Gastrocnemius medialis (tissue), 4 donors: ENCODE measurements around the gene AGAP1. TPM values are rescaled to one million over a fixed set of nuclear protein-coding genes. Genes with fewer than 3 reads are reported as not detected.

Experiments used
- ATAC-seq, 2 donors: fragments of 150-250 bp; one replicate each; pipeline ENCODE4 v1.9.1; 2016
- DNase-seq, 2 donors: peaks; one replicate each; pipeline ENCODE4 v3.0.0-alpha.2; 2019
- H3K27ac ChIP-seq, 4 donors: fragments of 200-600 bp; sonication (generic); 1 replicate in 1 of 4; 2 replicates in 3 of 4; pipeline ENCODE4 v1.5.1; 2016 to 2018; ENCODE audit warnings: mild to moderate bottlenecking in 2 of 4, moderate library complexity in 1 of 4
- H3K27me3 ChIP-seq, 3 donors: fragments of 200-600 bp; sonication (generic) in 2 of 3; 1 replicate in 1 of 3; 2 replicates in 2 of 3; pipeline versions ENCODE4 v1.5.1 to v1.6.0; 2016 to 2019; ENCODE audit warnings: mild to moderate bottlenecking in 1 of 3, moderate library complexity in 1 of 3
- H3K36me3 ChIP-seq, 2 donors: fragments of 200-600 bp; sonication (generic) in 1 of 2; one replicate each; pipeline ENCODE4 v1.5.1; 2017 to 2018
- H3K4me1 ChIP-seq, 2 donors: fragments of 200-600 bp; sonication (generic) in 1 of 2; one replicate each; pipeline ENCODE4 v1.5.1; 2016 to 2017; ENCODE audit warnings: mild to moderate bottlenecking in 2 of 2
- H3K4me3 ChIP-seq, 4 donors: fragments of 200-600 bp; sonication (generic) in 3 of 4; 1 replicate in 1 of 4; 2 replicates in 3 of 4; pipeline ENCODE4 v1.5.1; 2016 to 2019; ENCODE audit warnings: mild to moderate bottlenecking in 2 of 4
- H3K9me3 ChIP-seq, 3 donors: fragments of 200-600 bp; sonication (generic) in 2 of 3; 1 replicate in 1 of 3; 2 replicates in 2 of 3; pipeline ENCODE4 v1.5.1; 2016 to 2019
- POLR2A ChIP-seq, 2 donors: fragments of 450-650 bp; IDR thresholded peaks; one replicate each; pipeline ENCODE4 v1.6.1; 2017; ENCODE audit warnings: antibody characterized with exemption in 2 of 2, mild to moderate bottlenecking in 2 of 2, moderate library complexity in 2 of 2
- in situ Hi-C, 4 donors: fragments of 200-750 bp; cut with MboI; loops; one replicate each; pipeline versions ENCODE4 v1.15.0 to v1.8.0; 2017; ENCODE audit warnings: low sequenced_read_pairs in 4 of 4
- intact Hi-C: fragments of 100-400 bp; cut with DNase I; formaldehyde crosslinking; loops from one replicate; pipeline ENCODE4 v1.15.1; 2023; ENCODE audit warnings: low total_unique reads
- total RNA-seq, 4 donors: library from RNA; depleted of rRNA; stranded (reverse); fragments of >200 nt; gene quantifications; one replicate each; pipeline versions ENCODE4 v1.1.0 to v1.2.3, GENCODE V29; 2016
- TF ChIP-seq, protein P1 (sequence below), 5 experiments: fragments of 450-650 bp in 3 of 5; fragments of 200-600 bp in 2 of 5; sonication (generic) in 2 of 5; IDR thresholded peaks in 4 of 5; conservative IDR thresholded peaks in 1 of 5; 1 replicate in 4 of 5; 2 replicates in 1 of 5; pipeline ENCODE4 v1.5.1; 2016 to 2019; ENCODE audit warnings: antibody characterized with exemption in 5 of 5, mild to moderate bottlenecking in 3 of 5, moderate library complexity in 3 of 5

Gene AGAP1
- total RNA-seq, 4 donors from 2014 or later, result 8.5 to 26.8 (median 14.4) TPM

DNA sequence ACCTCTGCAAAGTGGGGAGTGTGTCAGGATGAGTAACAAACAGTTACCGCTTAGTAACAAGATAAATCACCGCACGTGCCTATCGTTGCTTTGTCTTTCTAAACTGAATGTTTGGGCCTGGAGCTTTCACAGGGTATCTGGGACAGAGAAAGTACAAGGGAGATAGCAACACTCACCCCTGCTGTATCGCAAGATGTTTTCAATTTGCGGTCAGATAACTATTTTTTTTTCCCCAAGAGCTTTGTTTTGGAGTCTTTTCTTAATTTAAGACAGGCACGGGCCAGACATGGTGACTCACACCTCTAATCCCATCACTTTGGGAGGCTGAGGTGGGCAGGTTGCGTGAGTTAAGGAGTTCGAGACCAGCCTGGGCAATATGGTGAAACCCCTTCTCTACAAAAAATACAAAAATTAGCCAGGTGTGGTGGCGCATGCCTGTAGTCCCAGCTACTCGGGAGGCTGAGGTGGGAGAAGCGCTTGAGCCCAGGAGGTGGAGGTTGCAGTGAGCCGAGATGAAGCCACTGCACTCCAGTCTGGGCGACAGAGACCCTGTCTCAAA is 527.7 kb downstream of the AGAP1 start:
- Histone ChIP-seq H3K27me3 (no peaks in the 10 kb centered on the region), H3K4me3 (no peak overlapping the region), H3K4me1 (no peaks in the 10 kb centered on the region), H3K27ac (no peak overlapping the region), H3K36me3 (no peaks in the 10 kb centered on the region), H3K9me3 (no peaks in the 10 kb centered on the region)
- no peak for TF ChIP-seq POLR2A (IDR thresholded peaks at IDR 0.05)
- TF ChIP-seq, protein P1, sequence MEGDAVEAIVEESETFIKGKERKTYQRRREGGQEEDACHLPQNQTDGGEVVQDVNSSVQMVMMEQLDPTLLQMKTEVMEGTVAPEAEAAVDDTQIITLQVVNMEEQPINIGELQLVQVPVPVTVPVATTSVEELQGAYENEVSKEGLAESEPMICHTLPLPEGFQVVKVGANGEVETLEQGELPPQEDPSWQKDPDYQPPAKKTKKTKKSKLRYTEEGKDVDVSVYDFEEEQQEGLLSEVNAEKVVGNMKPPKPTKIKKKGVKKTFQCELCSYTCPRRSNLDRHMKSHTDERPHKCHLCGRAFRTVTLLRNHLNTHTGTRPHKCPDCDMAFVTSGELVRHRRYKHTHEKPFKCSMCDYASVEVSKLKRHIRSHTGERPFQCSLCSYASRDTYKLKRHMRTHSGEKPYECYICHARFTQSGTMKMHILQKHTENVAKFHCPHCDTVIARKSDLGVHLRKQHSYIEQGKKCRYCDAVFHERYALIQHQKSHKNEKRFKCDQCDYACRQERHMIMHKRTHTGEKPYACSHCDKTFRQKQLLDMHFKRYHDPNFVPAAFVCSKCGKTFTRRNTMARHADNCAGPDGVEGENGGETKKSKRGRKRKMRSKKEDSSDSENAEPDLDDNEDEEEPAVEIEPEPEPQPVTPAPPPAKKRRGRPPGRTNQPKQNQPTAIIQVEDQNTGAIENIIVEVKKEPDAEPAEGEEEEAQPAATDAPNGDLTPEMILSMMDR (IDR thresholded peaks at IDR 0.05 in 4 of 5, conservative IDR thresholded peaks at IDR 0.05 in 1 of 5), result no peak
- DNase-seq (no peak), ATAC-seq (no peak)
- in situ Hi-C loops, result no loop called here
- intact Hi-C loops, result no loop called here

DNA sequence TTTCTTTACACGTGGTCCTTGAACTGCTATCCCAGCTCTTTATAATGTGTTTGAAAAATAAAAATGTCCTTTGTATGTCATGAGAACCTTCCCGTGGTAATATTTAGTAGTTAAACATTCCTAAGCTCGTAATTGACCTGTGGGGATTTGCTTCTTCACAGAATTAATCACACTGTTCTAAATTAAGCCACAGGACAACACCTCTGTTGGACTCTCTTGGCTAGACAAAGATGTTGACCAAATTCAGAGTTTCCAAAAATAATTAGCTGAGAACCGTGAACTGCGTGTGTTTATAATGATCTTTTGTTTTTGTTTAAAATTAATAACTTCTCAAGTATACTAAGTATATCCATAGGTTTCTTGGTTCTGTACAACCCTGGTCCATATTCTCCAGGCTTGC is 528.3 kb downstream of the AGAP1 start:
- H3K4me1 ChIP-seq, result no peaks in the 10 kb centered on the region
- no peaks in the 10 kb centered on the region for H3K27me3 ChIP-seq
- H3K9me3 ChIP-seq, result no peaks in the 10 kb centered on the region
- in situ Hi-C loops, result no loop called here
- H3K27ac ChIP-seq, result no peak overlapping the region
- no peaks in the 10 kb centered on the region for H3K36me3 ChIP-seq
- DNase-seq (no peak), ATAC-seq (no peak)
- intact Hi-C loops, result no loop called here
- H3K4me3 ChIP-seq, result no peak overlapping the region
- TF ChIP-seq, protein P1 (IDR thresholded peaks at IDR 0.05 in 4 of 5, conservative IDR thresholded peaks at IDR 0.05 in 1 of 5), result no peak

DNA sequence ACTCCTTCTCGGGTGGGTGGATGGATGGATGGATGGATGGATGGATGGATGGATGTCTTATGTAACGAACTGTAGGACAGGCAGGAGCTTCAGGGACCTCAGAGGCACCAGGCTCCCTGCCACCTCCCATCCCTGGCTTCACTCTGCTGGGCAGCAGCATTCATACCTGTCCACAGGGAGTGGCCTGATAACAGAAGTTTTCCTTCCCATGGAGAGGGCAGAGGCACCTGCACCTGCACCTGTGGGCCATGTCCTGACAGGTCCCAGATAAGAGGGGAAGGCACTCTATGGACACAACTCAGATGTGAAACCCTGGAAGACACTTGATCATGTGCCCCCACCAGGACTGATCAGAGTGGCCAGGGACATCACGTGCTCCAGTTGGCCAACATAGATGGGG is 532.0 kb downstream of the AGAP1 start:
- in situ Hi-C loops, result no loop called here
- TF ChIP-seq POLR2A (IDR thresholded peaks at IDR 0.05), result no peak
- TF ChIP-seq, protein P1 (IDR thresholded peaks at IDR 0.05 in 4 of 5, conservative IDR thresholded peaks at IDR 0.05 in 1 of 5), result no peak
- intact Hi-C loops, result no loop called here
- Histone ChIP-seq H3K36me3 (no peaks in the 10 kb centered on the region), H3K4me1 (no peaks in the 10 kb centered on the region), H3K4me3 (no peak overlapping the region), H3K27ac (no peak overlapping the region), H3K9me3 (no peaks in the 10 kb centered on the region), H3K27me3 (no peaks in the 10 kb centered on the region)
- ATAC-seq, result no peak
- no peak for DNase-seq

GRCh38 chr2:236026841-236027240 is 533.0 kb downstream of the AGAP1 start:
- Histone ChIP-seq H3K36me3 (no peaks in the 10 kb centered on the region), H3K4me1 (no peaks in the 10 kb centered on the region), H3K27me3 (no peaks in the 10 kb centered on the region), H3K4me3 (no peak overlapping the region), H3K27ac (no peak overlapping the region), H3K9me3 (no peaks in the 10 kb centered on the region)
- TF ChIP-seq, protein P1 (IDR thresholded peaks at IDR 0.05 in 4 of 5, conservative IDR thresholded peaks at IDR 0.05 in 1 of 5), result no peak
- TF ChIP-seq POLR2A (IDR thresholded peaks at IDR 0.05), result no peak
- DNase-seq (no peak), ATAC-seq (no peak)
- intact Hi-C loops (no loop called here), in situ Hi-C loops (no loop called here)

GRCh38 chr2:236028066-236028465 is 534.2 kb downstream of the AGAP1 start:
- Histone ChIP-seq H3K36me3 (no peaks in the 10 kb centered on the region), H3K4me3 (no peak overlapping the region), H3K27me3 (no peaks in the 10 kb centered on the region), H3K4me1 (no peaks in the 10 kb centered on the region), H3K27ac (no peak overlapping the region), H3K9me3 (no peaks in the 10 kb centered on the region)
- ATAC-seq, result no peak
- intact Hi-C loops (no loop called here), in situ Hi-C loops (no loop called here)
- DNase-seq, result no peak
- no peak for TF ChIP-seq POLR2A (IDR thresholded peaks at IDR 0.05)
- TF ChIP-seq, protein P1 (IDR thresholded peaks at IDR 0.05 in 4 of 5, conservative IDR thresholded peaks at IDR 0.05 in 1 of 5), result no peak
